DOHH2 (cell line): ENCODE data around the gene PNP.
A peak's percentile ranks its signal among the peaks of the same experiment; 100 is the strongest.

Experiments used
- CTCF ChIP-seq: fragments of 200-600 bp; sonication (generic); IDR thresholded peaks from one replicate; pipeline ENCODE4 v1.5.1; 2014; ENCODE audit warnings: antibody characterized with exemption, mild to moderate bottlenecking, low read depth, low read length; ENCODE audit not compliant: poor library complexity, severe bottlenecking
- EZH2phosphoT487 ChIP-seq: fragments of 200-600 bp; sonication (generic); IDR thresholded peaks from 2 replicates; pipeline ENCODE4 v1.6.1; 2017; ENCODE audit warnings: borderline replicate concordance, mild to moderate bottlenecking, antibody characterized with exemption, low read length, moderate library complexity, mixed read lengths

GRCh38 chr14:20469242-20469889 is at the start of gene PNP:
- peak; percentile 44 for TF ChIP-seq CTCF
- no peak for TF ChIP-seq EZH2phosphoT487
